ENCODE measurements around the gene PIGH. TPM values are rescaled to one million over a fixed set of nuclear protein-coding genes. Genes with fewer than 3 reads are reported as not detected.

The PIGH gene
- total RNA-seq, 1 experiment from 2014 or later: 9.4 TPM

- no peak overlapping the region for H4K5ac ChIP-seq (ENCODE audit: insufficient read length, low read depth, low read length)
- H3K18ac ChIP-seq (ENCODE audit: insufficient read length, low read depth, low read length): no peak overlapping the region
- no peak overlapping the region for H3K4me3 Mint-ChIP-seq
- peak overlapping the region in 1 of 3 experiments; percentile 2; a peak in 1 of 7 replicates for H3K27ac Mint-ChIP-seq
- H3K56ac ChIP-seq (ENCODE audit: insufficient read length, low read depth, low read length): no peak overlapping the region
- H3K27ac ChIP-seq (ENCODE audit: insufficient read length, low read depth, low read length): no peak overlapping the region
- H3K4me1 Mint-ChIP-seq: peaks cover 4% of the 10 kb centered on the region in 2 experiments
- no peaks in the 10 kb centered on the region for H3K79me1 ChIP-seq (ENCODE audit: insufficient read depth, low read depth, low read length, poor library complexity, severe bottlenecking)
- H3K23ac ChIP-seq (ENCODE audit: insufficient read length, low read depth, low read length): no peak overlapping the region
- no peak overlapping the region for H4K8ac ChIP-seq (replicated peaks; ENCODE audit: insufficient read length, low read depth, low read length)
- H3K14ac ChIP-seq (ENCODE audit: insufficient read depth, low read length): no peak overlapping the region
- H2BK12ac ChIP-seq (ENCODE audit: insufficient read length, low read depth, low read length): no peak overlapping the region
- no peaks in the 10 kb centered on the region for H3K4me1 ChIP-seq (ENCODE audit: insufficient read depth, low read length)
- no peak for DNase-seq
- H3K36me3 Mint-ChIP-seq (ENCODE audit: insufficient read depth in 1 of 3, low read depth in 3 of 3): peaks cover 21 to 48% (median 44%) of the 10 kb centered on the region in 3 experiments; a peak in 6 of 7 replicates
- no peak overlapping the region for H4K91ac ChIP-seq (ENCODE audit: insufficient read length, low read depth, low read length)
- no peaks in the 10 kb centered on the region for H3K27me3 ChIP-seq (ENCODE audit: insufficient read depth, low read length)
- H3K4ac ChIP-seq (ENCODE audit: low read depth, low read length): no peak overlapping the region
- H3K9ac ChIP-seq (ENCODE audit: extremely low read depth, insufficient read length, low read length): no peak overlapping the region
- no peaks in the 10 kb centered on the region for H3K27me3 Mint-ChIP-seq (ENCODE audit: low read depth)
- H3T11ph ChIP-seq (ENCODE audit: low read length): no peak overlapping the region
- no CpG with 5 or more reads among the region's 5 CpGs for WGBS (ENCODE audit: extremely low coverage, insufficient read length, low lambda C conversion rate)
- H4K20me1 ChIP-seq (ENCODE audit: control insufficient read depth, insufficient read depth, insufficient read length): no peaks in the 10 kb centered on the region
- no peak overlapping the region for H2BK120ac ChIP-seq (ENCODE audit: low read depth, low read length, poor library complexity, severe bottlenecking)
- no peak overlapping the region for H2BK15ac ChIP-seq (ENCODE audit: low read depth, low read length)
- no peaks in the 10 kb centered on the region for H3K9me3 ChIP-seq (ENCODE audit: control insufficient read depth, low read depth, low read length)
- no peak overlapping the region for H2BK20ac ChIP-seq (ENCODE audit: low read depth, low read length, poor library complexity, severe bottlenecking)
- peaks cover 0 to 2% of the 10 kb centered on the region in 2 experiments; a peak in 1 of 5 replicates for H3K9me3 Mint-ChIP-seq
- no peak overlapping the region for H2AK5ac ChIP-seq (ENCODE audit: insufficient read length, low read length)
- H3K79me2 ChIP-seq (ENCODE audit: insufficient read depth, low read length): no peaks in the 10 kb centered on the region
- H3K23me2 ChIP-seq (ENCODE audit: insufficient read length, low read depth, low read length, poor library complexity, severe bottlenecking): no peaks in the 10 kb centered on the region
- TF ChIP-seq, protein P1, sequence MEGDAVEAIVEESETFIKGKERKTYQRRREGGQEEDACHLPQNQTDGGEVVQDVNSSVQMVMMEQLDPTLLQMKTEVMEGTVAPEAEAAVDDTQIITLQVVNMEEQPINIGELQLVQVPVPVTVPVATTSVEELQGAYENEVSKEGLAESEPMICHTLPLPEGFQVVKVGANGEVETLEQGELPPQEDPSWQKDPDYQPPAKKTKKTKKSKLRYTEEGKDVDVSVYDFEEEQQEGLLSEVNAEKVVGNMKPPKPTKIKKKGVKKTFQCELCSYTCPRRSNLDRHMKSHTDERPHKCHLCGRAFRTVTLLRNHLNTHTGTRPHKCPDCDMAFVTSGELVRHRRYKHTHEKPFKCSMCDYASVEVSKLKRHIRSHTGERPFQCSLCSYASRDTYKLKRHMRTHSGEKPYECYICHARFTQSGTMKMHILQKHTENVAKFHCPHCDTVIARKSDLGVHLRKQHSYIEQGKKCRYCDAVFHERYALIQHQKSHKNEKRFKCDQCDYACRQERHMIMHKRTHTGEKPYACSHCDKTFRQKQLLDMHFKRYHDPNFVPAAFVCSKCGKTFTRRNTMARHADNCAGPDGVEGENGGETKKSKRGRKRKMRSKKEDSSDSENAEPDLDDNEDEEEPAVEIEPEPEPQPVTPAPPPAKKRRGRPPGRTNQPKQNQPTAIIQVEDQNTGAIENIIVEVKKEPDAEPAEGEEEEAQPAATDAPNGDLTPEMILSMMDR (conservative IDR thresholded peaks at IDR 0.05): no peak
- H2BK5ac ChIP-seq (ENCODE audit: insufficient read length, low read length): no peak overlapping the region
- no peak overlapping the region for H3K4me2 ChIP-seq (ENCODE audit: insufficient read depth, insufficient read length, low read length)
- H2AFZ ChIP-seq (ENCODE audit: low read length): no peak overlapping the region
Observed at GRCh38 chr14:67547224-67547780, 52.8 kb downstream of the PIGH start.
